ENCODE results near the gene TNN. TPM values are rescaled to one million over a fixed set of nuclear protein-coding genes. Genes with fewer than 3 reads are reported as not detected.

The TNN gene
- total and polyA plus RNA-seq, 2 donors (not counting 1 experiment from before 2014, with no cell fraction given), result not detected

GRCh38 chr1:175163702-175164101 lies 96.1 kb downstream of the TNN start:
- Histone ChIP-seq H3K4me1 (ENCODE audit: control insufficient read depth, extremely low read depth, insufficient read depth, low read length) (no peaks in the 10 kb centered on the region), H3K9ac (ENCODE audit: insufficient read depth, low read length) (no peak overlapping the region), H3K4me3 (replicated peaks in 1 of 4; ENCODE audit: control extremely low read depth in 1 of 4, insufficient read depth in 1 of 4, low read depth in 3 of 4, low read length in 4 of 4) (no peak overlapping the region), H3K27ac (ENCODE audit: insufficient read depth, low read length) (no peak overlapping the region), H3K27me3 (ENCODE audit: control insufficient read depth, insufficient read depth, low read length) (no peaks in the 10 kb centered on the region), H3K79me2 (ENCODE audit: control insufficient read depth, insufficient read depth, low read length) (no peaks in the 10 kb centered on the region), H2AFZ (ENCODE audit: low read length) (no peak overlapping the region), H3K4me2 (ENCODE audit: extremely low read depth, insufficient read depth, low read length) (no peak overlapping the region), H3K36me3 (ENCODE audit: control insufficient read depth, insufficient read depth, low read length) (no peaks in the 10 kb centered on the region), H4K20me1 (ENCODE audit: control insufficient read depth, extremely low read depth, insufficient read depth, low read length) (no peaks in the 10 kb centered on the region), H3K9me3 (ENCODE audit: control insufficient read depth, insufficient read depth, low read depth, low read length) (no peaks in the 10 kb centered on the region)
- no peak for DNase-seq (ENCODE audit: low read depth in 2 of 2)
- TF ChIP-seq EZH2 (IDR thresholded peaks at IDR 0.05; ENCODE audit: low read length, missing control alignments) (no peak), CTCF (conservative IDR thresholded peaks at IDR 0.05 in 1 of 2, IDR thresholded peaks at IDR 0.05 in 1 of 2; ENCODE audit: low read depth in 1 of 2, low read length in 2 of 2) (no peak)

DNA sequence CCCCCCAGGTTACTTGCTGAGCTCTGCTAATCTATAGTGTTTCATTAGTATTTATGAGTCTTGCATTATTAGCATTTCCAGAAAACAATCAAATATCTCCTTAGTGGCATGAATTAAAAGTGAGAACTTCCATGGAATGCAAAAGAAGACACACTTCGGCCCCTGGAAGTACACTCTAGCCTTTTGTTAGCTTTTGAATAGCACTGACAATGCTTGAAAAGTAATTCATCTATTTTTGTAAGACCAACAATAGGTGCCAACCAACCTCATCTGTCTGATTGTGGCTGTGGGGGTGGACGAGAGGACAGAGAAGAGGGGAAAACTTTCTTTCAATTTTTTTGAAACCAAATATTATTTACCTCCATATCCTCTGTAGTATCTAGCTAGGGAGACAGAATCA lies 97.1 kb downstream of the TNN start:
- Histone ChIP-seq H2AFZ (ENCODE audit: low read length) (no peak overlapping the region), H3K4me1 (ENCODE audit: control insufficient read depth, extremely low read depth, insufficient read depth, low read length) (no peaks in the 10 kb centered on the region), H3K9ac (ENCODE audit: insufficient read depth, low read length) (no peak overlapping the region), H3K79me2 (ENCODE audit: control insufficient read depth, insufficient read depth, low read length) (no peaks in the 10 kb centered on the region), H3K27ac (ENCODE audit: insufficient read depth, low read length) (no peak overlapping the region), H4K20me1 (ENCODE audit: control insufficient read depth, extremely low read depth, insufficient read depth, low read length) (no peaks in the 10 kb centered on the region), H3K9me3 (ENCODE audit: control insufficient read depth, insufficient read depth, low read depth, low read length) (no peaks in the 10 kb centered on the region), H3K27me3 (ENCODE audit: control insufficient read depth, insufficient read depth, low read length) (no peaks in the 10 kb centered on the region), H3K4me3 (replicated peaks in 1 of 4; ENCODE audit: control extremely low read depth in 1 of 4, insufficient read depth in 1 of 4, low read depth in 3 of 4, low read length in 4 of 4) (no peak overlapping the region), H3K4me2 (ENCODE audit: extremely low read depth, insufficient read depth, low read length) (no peak overlapping the region), H3K36me3 (ENCODE audit: control insufficient read depth, insufficient read depth, low read length) (no peaks in the 10 kb centered on the region)
- TF ChIP-seq CTCF (conservative IDR thresholded peaks at IDR 0.05 in 1 of 2, IDR thresholded peaks at IDR 0.05 in 1 of 2; ENCODE audit: low read depth in 1 of 2, low read length in 2 of 2) (no peak), EZH2 (IDR thresholded peaks at IDR 0.05; ENCODE audit: low read length, missing control alignments) (no peak)
- DNase-seq (ENCODE audit: low read depth in 2 of 2), result no peak

GRCh38 chr1:175166746-175167145 lies 99.1 kb downstream of the TNN start:
- no peaks in the 10 kb centered on the region for H3K79me2 ChIP-seq (ENCODE audit: control insufficient read depth, insufficient read depth, low read length)
- H3K4me2 ChIP-seq (ENCODE audit: extremely low read depth, insufficient read depth, low read length), result no peak overlapping the region
- no peaks in the 10 kb centered on the region for H3K27me3 ChIP-seq (ENCODE audit: control insufficient read depth, insufficient read depth, low read length)
- H3K4me1 ChIP-seq (ENCODE audit: control insufficient read depth, extremely low read depth, insufficient read depth, low read length), result no peaks in the 10 kb centered on the region
- no peak for DNase-seq (ENCODE audit: low read depth in 2 of 2)
- no peak overlapping the region for H3K27ac ChIP-seq (ENCODE audit: insufficient read depth, low read length)
- H3K4me3 ChIP-seq (replicated peaks in 1 of 4; ENCODE audit: control extremely low read depth in 1 of 4, insufficient read depth in 1 of 4, low read depth in 3 of 4, low read length in 4 of 4), result no peak overlapping the region
- H2AFZ ChIP-seq (ENCODE audit: low read length), result no peak overlapping the region
- H4K20me1 ChIP-seq (ENCODE audit: control insufficient read depth, extremely low read depth, insufficient read depth, low read length), result no peaks in the 10 kb centered on the region
- no peak overlapping the region for H3K9ac ChIP-seq (ENCODE audit: insufficient read depth, low read length)
- no peaks in the 10 kb centered on the region for H3K9me3 ChIP-seq (ENCODE audit: control insufficient read depth, insufficient read depth, low read depth, low read length)
- TF ChIP-seq EZH2 (IDR thresholded peaks at IDR 0.05; ENCODE audit: low read length, missing control alignments) (no peak), CTCF (conservative IDR thresholded peaks at IDR 0.05 in 1 of 2, IDR thresholded peaks at IDR 0.05 in 1 of 2; ENCODE audit: low read depth in 1 of 2, low read length in 2 of 2) (no peak)
- H3K36me3 ChIP-seq (ENCODE audit: control insufficient read depth, insufficient read depth, low read length), result no peaks in the 10 kb centered on the region
